HEK293 (cell line): Measurements from ENCODE around the gene RAB13.

Experiments used
- EGR2 ChIP-seq: fragments of 450-650 bp; formaldehyde crosslinking; IDR thresholded peaks from 2 replicates; pipeline ENCODE4 v1.5.1; 2016; ENCODE audit warnings: low read depth, missing biosample characterization, missing genetic modification characterization
- GFI1B ChIP-seq: fragments of 450-650 bp; formaldehyde crosslinking; IDR thresholded peaks from 2 replicates; pipeline ENCODE4 v1.5.1; 2016; ENCODE audit warnings: missing biosample characterization, missing genetic modification characterization
- MYNN ChIP-seq: fragments of 450-650 bp; formaldehyde crosslinking; IDR thresholded peaks from 2 replicates; pipeline ENCODE4 v1.5.1; 2016; ENCODE audit warnings: missing biosample characterization, missing genetic modification characterization, borderline replicate concordance
- MZF1 ChIP-seq: fragments of 450-650 bp; formaldehyde crosslinking; IDR thresholded peaks from 2 replicates; pipeline ENCODE4 v1.5.1; 2017; ENCODE audit warnings: missing biosample characterization, missing genetic modification characterization, borderline replicate concordance
- REPIN1 ChIP-seq: fragments of 450-650 bp; formaldehyde crosslinking; IDR thresholded peaks from 2 replicates; pipeline ENCODE4 v1.5.1; 2017; ENCODE audit warnings: missing biosample characterization, missing genetic modification characterization, low read depth
- SALL2 ChIP-seq: fragments of 450-650 bp; formaldehyde crosslinking; IDR thresholded peaks from 2 replicates; pipeline ENCODE4 v1.5.0; 2017; ENCODE audit warnings: missing biosample characterization, mild to moderate bottlenecking, missing genetic modification characterization, borderline replicate concordance
- ZBTB6 ChIP-seq: fragments of 450-650 bp; formaldehyde crosslinking; IDR thresholded peaks from 2 replicates; pipeline ENCODE4 v1.5.1; 2017; ENCODE audit warnings: missing biosample characterization, missing genetic modification characterization
- ZBTB7A ChIP-seq: fragments of 450-650 bp; formaldehyde crosslinking; IDR thresholded peaks from 2 replicates; pipeline ENCODE4 v1.5.1; 2016; ENCODE audit warnings: low read depth, missing biosample characterization, missing genetic modification characterization
- ZNF132 ChIP-seq: fragments of 450-650 bp; formaldehyde crosslinking; IDR thresholded peaks from 2 replicates; pipeline ENCODE4 v1.5.1; 2017; ENCODE audit warnings: missing biosample characterization, missing genetic modification characterization, borderline replicate concordance
- ZNF2 ChIP-seq: fragments of 450-650 bp; formaldehyde crosslinking; IDR thresholded peaks from 2 replicates; pipeline ENCODE4 v1.5.1; 2016; ENCODE audit warnings: missing biosample characterization, missing genetic modification characterization
- ZNF214 ChIP-seq: fragments of 450-650 bp; formaldehyde crosslinking; IDR thresholded peaks from 2 replicates; pipeline ENCODE4 v1.5.1; 2017; ENCODE audit warnings: missing biosample characterization, mild to moderate bottlenecking, missing genetic modification characterization, borderline replicate concordance
- ZNF280D ChIP-seq: fragments of 450-650 bp; formaldehyde crosslinking; IDR thresholded peaks from 2 replicates; pipeline ENCODE4 v1.5.1; 2016; ENCODE audit warnings: missing biosample characterization, missing genetic modification characterization
- ZNF398 ChIP-seq: fragments of 450-650 bp; formaldehyde crosslinking; IDR thresholded peaks from 2 replicates; pipeline ENCODE4 v1.5.1; 2017; ENCODE audit warnings: missing biosample characterization, missing genetic modification characterization
- ZNF621 ChIP-seq: fragments of 450-650 bp; formaldehyde crosslinking; IDR thresholded peaks from 2 replicates; pipeline ENCODE4 v1.5.1; 2017; ENCODE audit warnings: missing biosample characterization, missing genetic modification characterization
- ZNF623 ChIP-seq: fragments of 450-650 bp; formaldehyde crosslinking; IDR thresholded peaks from 2 replicates; pipeline ENCODE4 v1.5.1; 2016; ENCODE audit warnings: missing biosample characterization, missing genetic modification characterization
- ZNF664 ChIP-seq: fragments of 450-650 bp; formaldehyde crosslinking; IDR thresholded peaks from 2 replicates; pipeline ENCODE4 v1.5.1; 2016; ENCODE audit warnings: missing biosample characterization, missing genetic modification characterization
- ZNF776 ChIP-seq: fragments of 450-650 bp; formaldehyde crosslinking; IDR thresholded peaks from 2 replicates; pipeline ENCODE4 v1.5.0; 2017; ENCODE audit warnings: missing biosample characterization, missing genetic modification characterization, borderline replicate concordance
- ZNF777 ChIP-seq: fragments of 450-650 bp; formaldehyde crosslinking; IDR thresholded peaks from 2 replicates; pipeline ENCODE4 v1.5.1; 2017; ENCODE audit warnings: missing biosample characterization, missing genetic modification characterization, borderline replicate concordance
- ZSCAN4 ChIP-seq: fragments of 450-650 bp; formaldehyde crosslinking; IDR thresholded peaks from 2 replicates; pipeline ENCODE4 v1.5.1; 2017; ENCODE audit warnings: missing biosample characterization, missing genetic modification characterization
- TF ChIP-seq, protein P1 (sequence below): fragments of 450-650 bp; formaldehyde crosslinking; IDR thresholded peaks from 2 replicates; pipeline ENCODE4 v1.5.1; 2016; ENCODE audit warnings: missing biosample characterization, missing genetic modification characterization, low read depth
- TF ChIP-seq, protein P2 (sequence below): fragments of 450-650 bp; formaldehyde crosslinking; IDR thresholded peaks from 2 replicates; pipeline ENCODE4 v1.5.1; 2016; ENCODE audit warnings: missing biosample characterization, missing genetic modification characterization
- TF ChIP-seq, protein P3 (sequence below): fragments of 450-650 bp; formaldehyde crosslinking; IDR thresholded peaks from 2 replicates; pipeline ENCODE4 v1.5.1; 2016; ENCODE audit warnings: missing biosample characterization, missing genetic modification characterization
- TF ChIP-seq, protein P4 (sequence below): IDR thresholded peaks from 2 replicates; pipeline ENCODE4 v1.6.1; 2011; ENCODE audit warnings: mild to moderate bottlenecking, low read depth, low read length, borderline replicate concordance

RAB13 gene

GRCh38 chr1:153977250-153978240 lies 8.6 kb downstream of the RAB13 start, which contains the start of gene JTB (continued):
- peak; percentile 56; the same call in 1 of the 2 replicates for TF ChIP-seq EGR2 (tag by site-specific recombination)
- no peak for TF ChIP-seq ZNF776 (tag by site-specific recombination)
- TF ChIP-seq, protein P1, sequence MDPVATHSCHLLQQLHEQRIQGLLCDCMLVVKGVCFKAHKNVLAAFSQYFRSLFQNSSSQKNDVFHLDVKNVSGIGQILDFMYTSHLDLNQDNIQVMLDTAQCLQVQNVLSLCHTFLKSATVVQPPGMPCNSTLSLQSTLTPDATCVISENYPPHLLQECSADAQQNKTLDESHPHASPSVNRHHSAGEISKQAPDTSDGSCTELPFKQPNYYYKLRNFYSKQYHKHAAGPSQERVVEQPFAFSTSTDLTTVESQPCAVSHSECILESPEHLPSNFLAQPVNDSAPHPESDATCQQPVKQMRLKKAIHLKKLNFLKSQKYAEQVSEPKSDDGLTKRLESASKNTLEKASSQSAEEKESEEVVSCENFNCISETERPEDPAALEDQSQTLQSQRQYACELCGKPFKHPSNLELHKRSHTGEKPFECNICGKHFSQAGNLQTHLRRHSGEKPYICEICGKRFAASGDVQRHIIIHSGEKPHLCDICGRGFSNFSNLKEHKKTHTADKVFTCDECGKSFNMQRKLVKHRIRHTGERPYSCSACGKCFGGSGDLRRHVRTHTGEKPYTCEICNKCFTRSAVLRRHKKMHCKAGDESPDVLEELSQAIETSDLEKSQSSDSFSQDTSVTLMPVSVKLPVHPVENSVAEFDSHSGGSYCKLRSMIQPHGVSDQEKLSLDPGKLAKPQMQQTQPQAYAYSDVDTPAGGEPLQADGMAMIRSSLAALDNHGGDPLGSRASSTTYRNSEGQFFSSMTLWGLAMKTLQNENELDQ (tag by site-specific recombination): no peak
- TF ChIP-seq ZNF280D (tag by site-specific recombination): no peak
- no peak for TF ChIP-seq ZSCAN4 (tag by site-specific recombination)
- TF ChIP-seq MYNN: no peak
- TF ChIP-seq ZNF214 (tag by site-specific recombination): no peak
- TF ChIP-seq ZNF621 (tag by site-specific recombination): no peak
- TF ChIP-seq, protein P2, sequence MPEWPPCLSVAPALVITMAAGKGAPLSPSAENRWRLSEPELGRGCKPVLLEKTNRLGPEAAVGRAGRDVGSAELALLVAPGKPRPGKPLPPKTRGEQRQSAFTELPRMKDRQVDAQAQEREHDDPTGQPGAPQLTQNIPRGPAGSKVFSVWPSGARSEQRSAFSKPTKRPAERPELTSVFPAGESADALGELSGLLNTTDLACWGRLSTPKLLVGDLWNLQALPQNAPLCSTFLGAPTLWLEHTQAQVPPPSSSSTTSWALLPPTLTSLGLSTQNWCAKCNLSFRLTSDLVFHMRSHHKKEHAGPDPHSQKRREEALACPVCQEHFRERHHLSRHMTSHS (tag by site-specific recombination): no peak
- TF ChIP-seq ZNF623 (tag by site-specific recombination): peak; percentile 62
- TF ChIP-seq ZBTB6: no peak
- no peak for TF ChIP-seq SALL2
- no peak for TF ChIP-seq ZNF132 (tag by site-specific recombination)
- TF ChIP-seq ZNF2 (tag by site-specific recombination): peak; percentile 88; the same call in 1 of the 2 replicates
- no peak for TF ChIP-seq MZF1
- TF ChIP-seq, protein P3, sequence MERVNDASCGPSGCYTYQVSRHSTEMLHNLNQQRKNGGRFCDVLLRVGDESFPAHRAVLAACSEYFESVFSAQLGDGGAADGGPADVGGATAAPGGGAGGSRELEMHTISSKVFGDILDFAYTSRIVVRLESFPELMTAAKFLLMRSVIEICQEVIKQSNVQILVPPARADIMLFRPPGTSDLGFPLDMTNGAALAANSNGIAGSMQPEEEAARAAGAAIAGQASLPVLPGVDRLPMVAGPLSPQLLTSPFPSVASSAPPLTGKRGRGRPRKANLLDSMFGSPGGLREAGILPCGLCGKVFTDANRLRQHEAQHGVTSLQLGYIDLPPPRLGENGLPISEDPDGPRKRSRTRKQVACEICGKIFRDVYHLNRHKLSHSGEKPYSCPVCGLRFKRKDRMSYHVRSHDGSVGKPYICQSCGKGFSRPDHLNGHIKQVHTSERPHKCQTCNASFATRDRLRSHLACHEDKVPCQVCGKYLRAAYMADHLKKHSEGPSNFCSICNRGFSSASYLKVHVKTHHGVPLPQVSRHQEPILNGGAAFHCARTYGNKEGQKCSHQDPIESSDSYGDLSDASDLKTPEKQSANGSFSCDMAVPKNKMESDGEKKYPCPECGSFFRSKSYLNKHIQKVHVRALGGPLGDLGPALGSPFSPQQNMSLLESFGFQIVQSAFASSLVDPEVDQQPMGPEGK (tag by site-specific recombination): peak; percentile 78
- no peak for TF ChIP-seq GFI1B (tag by site-specific recombination)
- no peak for TF ChIP-seq REPIN1 (tag by site-specific recombination)
- TF ChIP-seq ZBTB7A: no peak
- no peak for TF ChIP-seq ZNF664 (tag by site-specific recombination)
- 0 out of 2 replicates have a peak, but pooled peaks have one; percentile 39 for TF ChIP-seq ZNF398 (tag by site-specific recombination)
- TF ChIP-seq ZNF777 (tag by site-specific recombination): no peak
- TF ChIP-seq, protein P4, sequence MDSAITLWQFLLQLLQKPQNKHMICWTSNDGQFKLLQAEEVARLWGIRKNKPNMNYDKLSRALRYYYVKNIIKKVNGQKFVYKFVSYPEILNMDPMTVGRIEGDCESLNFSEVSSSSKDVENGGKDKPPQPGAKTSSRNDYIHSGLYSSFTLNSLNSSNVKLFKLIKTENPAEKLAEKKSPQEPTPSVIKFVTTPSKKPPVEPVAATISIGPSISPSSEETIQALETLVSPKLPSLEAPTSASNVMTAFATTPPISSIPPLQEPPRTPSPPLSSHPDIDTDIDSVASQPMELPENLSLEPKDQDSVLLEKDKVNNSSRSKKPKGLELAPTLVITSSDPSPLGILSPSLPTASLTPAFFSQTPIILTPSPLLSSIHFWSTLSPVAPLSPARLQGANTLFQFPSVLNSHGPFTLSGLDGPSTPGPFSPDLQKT: no peak
